IMR-90 (cell line): Measurements from ENCODE around the gene BRF1. TPM values are rescaled to one million over a fixed set of nuclear protein-coding genes. Genes with fewer than 3 reads are reported as not detected.

Experiments
- ATAC-seq: fragments of 200-7000 bp; cut with Tn5 transposase; 2 replicates; pipeline ENCODE4 v1.9.1; 2020; ENCODE audit warnings: low read depth, mild to moderate bottlenecking, moderate library complexity
- BruUV-seq: library from RNA; stranded (reverse); fragments of 400-500 nt; replicated peaks from 2 replicates; lab custom pipeline; 2021; lab: Mats Ljungman, UMichigan
- CTCF ChIA-PET: fragments of 300-600 bp; formaldehyde crosslinking; extraction: SDS; loops from one replicate; lab custom pipeline; 2021; ENCODE audit warnings: antibody characterized with exemption; lab: Yijun Ruan, JAX
- POLR2A ChIA-PET: fragments of 300-600 bp; sonication (Branson Sonifier 250); formaldehyde crosslinking; loops from one replicate; lab custom pipeline; 2022; ENCODE audit warnings: antibody characterized with exemption; ENCODE audit not compliant: unreplicated experiment; lab: Charles Lee
- DNase-seq: peaks from one replicate; pipeline ENCODE4 v3.0.0; 2013
- H2AFZ ChIP-seq: replicated peaks from 2 replicates; pipeline ENCODE3; 2013; ENCODE audit warnings: low read length, mild to moderate bottlenecking; ENCODE audit not compliant: poor library complexity
- H2AK5ac ChIP-seq: 2 replicates; pipeline ENCODE4 v1.6.1; 2013; ENCODE audit warnings: low read depth, low read length, inconsistent platforms
- H2AK9ac ChIP-seq: replicated peaks from 2 replicates; pipeline ENCODE3; 2013; ENCODE audit warnings: mild to moderate bottlenecking, low read depth, low read length, moderate library complexity; ENCODE audit not compliant: poor library complexity
- H2BK120ac ChIP-seq: 2 replicates; pipeline ENCODE4 v1.6.1; 2013; ENCODE audit warnings: low read depth, low read length, inconsistent platforms
- H2BK15ac ChIP-seq: 3 replicates; pipeline ENCODE4 v1.6.1; 2013; ENCODE audit warnings: low read depth, low read length, inconsistent platforms
- H2BK20ac ChIP-seq: 2 replicates; pipeline ENCODE4 v1.6.1; 2013; ENCODE audit warnings: low read depth, mild to moderate bottlenecking, inconsistent platforms, low read length, moderate library complexity
- H2BK5ac ChIP-seq: 2 replicates; pipeline ENCODE4 v1.6.1; 2013; ENCODE audit warnings: mild to moderate bottlenecking, low read depth, low read length, inconsistent platforms; ENCODE audit not compliant: poor library complexity, severe bottlenecking
- H3K14ac ChIP-seq: replicated peaks from 2 replicates; pipeline ENCODE4 v1.6.1; 2013; ENCODE audit warnings: low read depth, low read length, inconsistent platforms
- H3K18ac ChIP-seq: 2 replicates; pipeline ENCODE4 v1.6.1; 2013; ENCODE audit warnings: low read depth, low read length, control low read depth
- H3K23ac ChIP-seq: 2 replicates; pipeline ENCODE4 v1.6.1; 2013; ENCODE audit warnings: low read depth, low read length, inconsistent platforms
- H3K27ac ChIP-seq: 2 replicates; pipeline ENCODE4 v1.5.1; 2013; ENCODE audit warnings: mild to moderate bottlenecking, control low read depth, low read length; ENCODE audit not compliant: insufficient read depth
- H3K27me3 ChIP-seq: 2 replicates; pipeline ENCODE4 v1.6.1; 2013; ENCODE audit warnings: low read length; ENCODE audit not compliant: control insufficient read depth, insufficient read depth
- H3K36me3 ChIP-seq: 2 replicates; pipeline ENCODE4 v1.6.1; 2013; ENCODE audit warnings: low read length, mixed read lengths; ENCODE audit not compliant: control insufficient read depth, insufficient read depth
- H3K4ac ChIP-seq: 2 replicates; pipeline ENCODE4 v1.6.1; 2013; ENCODE audit warnings: low read depth, low read length, inconsistent platforms
- H3K4me1 ChIP-seq: 2 replicates; pipeline ENCODE4 v1.6.1; 2013; ENCODE audit warnings: low read length, mixed read lengths; ENCODE audit not compliant: control insufficient read depth, insufficient read depth
- H3K4me2 ChIP-seq: 2 replicates; pipeline ENCODE4 v1.6.1; 2013; ENCODE audit warnings: low read depth, mild to moderate bottlenecking, control low read depth, low read length, moderate library complexity
- H3K4me3 ChIP-seq: 2 replicates; pipeline ENCODE4 v1.5.1; 2013; ENCODE audit warnings: low read depth, mild to moderate bottlenecking, control low read depth, low read length, moderate library complexity; ENCODE audit not compliant: insufficient read depth
- H3K56ac ChIP-seq: 2 replicates; pipeline ENCODE4 v1.6.1; 2013; ENCODE audit warnings: low read length, inconsistent platforms; ENCODE audit not compliant: insufficient read depth; ENCODE audit errors: extremely low read depth
- H3K79me1 ChIP-seq, 2 experiments: 2 replicates each; pipeline ENCODE4 v1.6.1; 2013; ENCODE audit warnings: low read length in 2 of 2, inconsistent platforms in 1 of 2, low read depth in 1 of 2
- H3K9ac ChIP-seq: 2 replicates; pipeline ENCODE4 v1.6.1; 2013; ENCODE audit warnings: low read depth, low read length, control low read depth
- H3K9me1 ChIP-seq: 2 replicates; pipeline ENCODE4 v1.6.1; 2013; ENCODE audit warnings: low read length, inconsistent platforms; ENCODE audit not compliant: insufficient read depth
- H3K9me3 ChIP-seq: 2 replicates; pipeline ENCODE4 v1.6.1; 2013; ENCODE audit warnings: low read length; ENCODE audit not compliant: control insufficient read depth, insufficient read depth
- H4K20me1 ChIP-seq: 2 replicates; pipeline ENCODE4 v1.6.1; 2013; ENCODE audit warnings: low read length, inconsistent platforms; ENCODE audit not compliant: insufficient read depth
- H4K5ac ChIP-seq: 2 replicates; pipeline ENCODE4 v1.6.1; 2013; ENCODE audit warnings: mild to moderate bottlenecking, low read depth, low read length, control low read depth
- H4K8ac ChIP-seq, 2 experiments: 2 replicates each; pipeline ENCODE4 v1.6.1; 2013; ENCODE audit warnings: low read depth in 2 of 2, low read length in 2 of 2, control low read depth in 1 of 2, inconsistent platforms in 1 of 2
- H4K91ac ChIP-seq: 2 replicates; pipeline ENCODE4 v1.6.1; 2013; ENCODE audit warnings: low read depth, low read length, inconsistent platforms; ENCODE audit not compliant: insufficient read depth
- BHLHE40 ChIP-seq: fragments of 150-350 bp; IDR thresholded peaks from 2 replicates; pipeline ENCODE4 v1.6.1; 2016; ENCODE audit warnings: mild to moderate bottlenecking, low read depth, low read length
- CEBPB ChIP-seq: IDR thresholded peaks from 2 replicates; pipeline ENCODE4 v1.6.1; 2012; ENCODE audit warnings: low read depth, low read length, improper control_type of control experiment
- CHD1 ChIP-seq: IDR thresholded peaks from 2 replicates; pipeline ENCODE4 v1.6.1; 2012; ENCODE audit warnings: low read depth, low read length, improper control_type of control experiment
- FOS ChIP-seq: fragments of 150-350 bp; IDR thresholded peaks from 2 replicates; pipeline ENCODE4 v1.6.1; 2016; ENCODE audit warnings: low read depth, low read length
- MAFK ChIP-seq: IDR thresholded peaks from 2 replicates; pipeline ENCODE4 v1.6.1; 2012; ENCODE audit warnings: low read depth, low read length, improper control_type of control experiment
- MAZ ChIP-seq: IDR thresholded peaks from 2 replicates; pipeline ENCODE4 v1.6.1; 2012; ENCODE audit warnings: low read depth, mild to moderate bottlenecking, low read length, improper control_type of control experiment, moderate library complexity, borderline replicate concordance
- MXI1 ChIP-seq: IDR thresholded peaks from 2 replicates; pipeline ENCODE4 v1.6.1; 2012; ENCODE audit warnings: low read depth, mild to moderate bottlenecking, low read length, moderate library complexity, borderline replicate concordance
- POLR2A ChIP-seq: IDR thresholded peaks from 2 replicates; pipeline ENCODE4 v1.6.1; 2012; ENCODE audit warnings: mild to moderate bottlenecking, low read depth, low read length
- RAD21 ChIP-seq: IDR thresholded peaks from 2 replicates; pipeline ENCODE4 v1.6.1; 2012; ENCODE audit warnings: low read length, improper control_type of control experiment
- RFX5 ChIP-seq: IDR thresholded peaks from 2 replicates; pipeline ENCODE4 v1.8.0; 2012; ENCODE audit warnings: low read depth, mild to moderate bottlenecking, low read length, moderate library complexity
- SMC3 ChIP-seq: fragments of 150-350 bp; IDR thresholded peaks from 2 replicates; pipeline ENCODE4 v1.6.1; 2016; ENCODE audit warnings: low read depth, mild to moderate bottlenecking, antibody characterized with exemption, low read length, moderate library complexity
- WGBS, 2 experiments: methylation state at CpG; one replicate each; pipeline versions ENCODE4 v1.1.5 to v1.1.7; 2013; ENCODE audit warnings: missing lambda C conversion rate in 2 of 2; ENCODE audit not compliant: insufficient read length in 1 of 2; ENCODE audit errors: extremely low coverage in 2 of 2; 5-methylcytosine and 5-hydroxymethylcytosine counted together
- dilution Hi-C: fragments of 300-500 bp; cut with HindIII; formaldehyde crosslinking; loops from one replicate; pipeline ENCODE4 v1.14.3; 2018; ENCODE audit warnings: low sequenced_read_pairs; ENCODE audit not compliant: unreplicated experiment
- in situ Hi-C: fragments of 300-500 bp; cut with MboI; formaldehyde crosslinking; loops from 3 replicates; pipeline ENCODE4 v1.14.3; 2019; ENCODE audit warnings: low sequenced_read_pairs, inconsistent platforms, mixed read lengths
- intact Hi-C: fragments of 100-400 bp; cut with micrococcal nuclease; formaldehyde crosslinking; loops from 2 replicates; pipeline ENCODE4 v1.10.0; 2022
- polyA plus RNA-seq, 3 experiments: library from polyadenylated mRNA; depleted of rRNA; stranded (reverse); fragments of >200 nt; gene quantifications; 2 replicates each; pipeline ENCODE4 v1.2.3, GENCODE V29; 2012; ENCODE audit warnings: low replicate concordance in 1 of 3
- total RNA-seq: library from RNA; depleted of rRNA; stranded (reverse); fragments of >200 nt; gene quantifications from 2 replicates; pipeline ENCODE4 v1.2.3, GENCODE V29; 2012
- TF ChIP-seq, protein P1 (sequence below): conservative IDR thresholded peaks from 2 replicates; pipeline ENCODE4 v1.5.1; 2012; ENCODE audit warnings: mild to moderate bottlenecking, low read depth, low read length, improper control_type of control experiment
- TF ChIP-seq, protein P2 (sequence below): fragments of 150-350 bp; IDR thresholded peaks from 2 replicates; pipeline ENCODE4 v1.6.1; 2017; ENCODE audit warnings: mild to moderate bottlenecking, antibody characterized with exemption, low read length, low read depth
- TF ChIP-seq, protein P3 (sequence below): fragments of 150-350 bp; IDR thresholded peaks from 2 replicates; pipeline ENCODE4 v1.6.1; 2016; ENCODE audit warnings: low read depth, mild to moderate bottlenecking, low read length, moderate library complexity, borderline replicate concordance

Gene BRF1
- total and polyA plus RNA-seq, 2 of the 4 experiments (the other 2 are of a cell fraction), result 12.4 to 16.7 TPM

DNA sequence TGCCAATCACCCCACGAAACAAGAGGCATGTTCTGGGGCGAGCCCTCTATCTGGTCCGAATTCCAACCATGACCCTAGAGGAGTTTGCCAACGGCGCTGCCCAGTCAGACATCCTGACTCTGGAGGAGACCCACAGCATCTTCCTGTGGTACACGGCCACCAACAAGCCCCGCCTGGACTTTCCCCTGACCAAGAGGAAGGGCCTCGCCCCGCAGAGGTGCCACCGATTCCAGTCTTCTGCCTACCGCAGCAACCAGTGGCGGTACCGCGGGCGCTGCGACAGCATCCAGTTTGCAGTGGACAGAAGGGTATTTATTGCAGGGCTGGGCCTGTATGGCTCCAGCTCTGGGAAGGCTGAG is 50.8 kb downstream of the BRF1 start:
- no peak overlapping the region for H3K56ac ChIP-seq
- CTCF ChIA-PET, result no interaction called here
- no peak overlapping the region for H2AFZ ChIP-seq
- H3K27ac ChIP-seq, result no peak overlapping the region
- WGBS, 2 experiments, result 96% methylated on average over 5 of the region's 16 CpGs; no CpG with 5 or more reads in 1 of the 2 experiments
- ATAC-seq (no peak), DNase-seq (no peak)
- H2BK20ac ChIP-seq, result no peak overlapping the region
- H2BK5ac ChIP-seq, result no peak overlapping the region
- H3K9me1 ChIP-seq, result peaks cover 19% of the 10 kb centered on the region; the same call in 1 of the 2 replicates
- no peaks in the 10 kb centered on the region for H3K27me3 ChIP-seq
- in situ Hi-C loops, result no loop called here
- H3K79me1 ChIP-seq, result peaks cover 41 to 63% of the 10 kb centered on the region in 2 experiments
- H3K36me3 ChIP-seq, result peaks cover 38% of the 10 kb centered on the region
- dilution Hi-C loops, result no loop called here
- H3K14ac ChIP-seq, result no peak overlapping the region
- H2BK15ac ChIP-seq, result no peak overlapping the region
- H2AK5ac ChIP-seq, result no peak overlapping the region
- H2BK120ac ChIP-seq, result no peak overlapping the region
- no peaks in the 10 kb centered on the region for H3K9me3 ChIP-seq
- no peak overlapping the region for H3K4ac ChIP-seq
- H3K4me1 ChIP-seq, result peaks cover 9% of the 10 kb centered on the region
- H4K20me1 ChIP-seq, result peaks cover 11% of the 10 kb centered on the region
- no peak overlapping the region for H4K91ac ChIP-seq
- H3K23ac ChIP-seq, result 0 out of 2 replicates have a peak overlapping the region, but pooled peaks have one; percentile 82
- no peak overlapping the region for H4K5ac ChIP-seq
- H3K9ac ChIP-seq, result no peak overlapping the region
- no peak overlapping the region for H3K4me2 ChIP-seq
- POLR2A ChIA-PET, result no interaction called here
- TF ChIP-seq MAZ (no peak), RFX5 (no peak), BHLHE40 (no peak), MAFK (no peak), FOS (no peak), CEBPB (no peak), SMC3 (no peak), POLR2A (no peak), RAD21 (no peak), CHD1 (no peak), MXI1 (no peak)
- TF ChIP-seq, protein P1, sequence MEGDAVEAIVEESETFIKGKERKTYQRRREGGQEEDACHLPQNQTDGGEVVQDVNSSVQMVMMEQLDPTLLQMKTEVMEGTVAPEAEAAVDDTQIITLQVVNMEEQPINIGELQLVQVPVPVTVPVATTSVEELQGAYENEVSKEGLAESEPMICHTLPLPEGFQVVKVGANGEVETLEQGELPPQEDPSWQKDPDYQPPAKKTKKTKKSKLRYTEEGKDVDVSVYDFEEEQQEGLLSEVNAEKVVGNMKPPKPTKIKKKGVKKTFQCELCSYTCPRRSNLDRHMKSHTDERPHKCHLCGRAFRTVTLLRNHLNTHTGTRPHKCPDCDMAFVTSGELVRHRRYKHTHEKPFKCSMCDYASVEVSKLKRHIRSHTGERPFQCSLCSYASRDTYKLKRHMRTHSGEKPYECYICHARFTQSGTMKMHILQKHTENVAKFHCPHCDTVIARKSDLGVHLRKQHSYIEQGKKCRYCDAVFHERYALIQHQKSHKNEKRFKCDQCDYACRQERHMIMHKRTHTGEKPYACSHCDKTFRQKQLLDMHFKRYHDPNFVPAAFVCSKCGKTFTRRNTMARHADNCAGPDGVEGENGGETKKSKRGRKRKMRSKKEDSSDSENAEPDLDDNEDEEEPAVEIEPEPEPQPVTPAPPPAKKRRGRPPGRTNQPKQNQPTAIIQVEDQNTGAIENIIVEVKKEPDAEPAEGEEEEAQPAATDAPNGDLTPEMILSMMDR, result no peak
- TF ChIP-seq, protein P2, sequence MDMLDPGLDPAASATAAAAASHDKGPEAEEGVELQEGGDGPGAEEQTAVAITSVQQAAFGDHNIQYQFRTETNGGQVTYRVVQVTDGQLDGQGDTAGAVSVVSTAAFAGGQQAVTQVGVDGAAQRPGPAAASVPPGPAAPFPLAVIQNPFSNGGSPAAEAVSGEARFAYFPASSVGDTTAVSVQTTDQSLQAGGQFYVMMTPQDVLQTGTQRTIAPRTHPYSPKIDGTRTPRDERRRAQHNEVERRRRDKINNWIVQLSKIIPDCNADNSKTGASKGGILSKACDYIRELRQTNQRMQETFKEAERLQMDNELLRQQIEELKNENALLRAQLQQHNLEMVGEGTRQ, result no peak
- TF ChIP-seq, protein P3, sequence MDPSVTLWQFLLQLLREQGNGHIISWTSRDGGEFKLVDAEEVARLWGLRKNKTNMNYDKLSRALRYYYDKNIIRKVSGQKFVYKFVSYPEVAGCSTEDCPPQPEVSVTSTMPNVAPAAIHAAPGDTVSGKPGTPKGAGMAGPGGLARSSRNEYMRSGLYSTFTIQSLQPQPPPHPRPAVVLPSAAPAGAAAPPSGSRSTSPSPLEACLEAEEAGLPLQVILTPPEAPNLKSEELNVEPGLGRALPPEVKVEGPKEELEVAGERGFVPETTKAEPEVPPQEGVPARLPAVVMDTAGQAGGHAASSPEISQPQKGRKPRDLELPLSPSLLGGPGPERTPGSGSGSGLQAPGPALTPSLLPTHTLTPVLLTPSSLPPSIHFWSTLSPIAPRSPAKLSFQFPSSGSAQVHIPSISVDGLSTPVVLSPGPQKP, result no peak
- no peak overlapping the region for H3K4me3 ChIP-seq
- TSS peak; percentile 79 for BruUV-seq
- no peak overlapping the region for H2AK9ac ChIP-seq
- no peak overlapping the region for H4K8ac ChIP-seq
- intact Hi-C loops, result no loop called here
- no peak overlapping the region for H3K18ac ChIP-seq
